MM.1S (cell line): Measurements from ENCODE around the gene OR5B3.

ENCODE experiments used
- DNase-seq: peaks from one replicate; pipeline ENCODE4 v3.0.0-alpha.2; 2015
- H2AFZ ChIP-seq: fragments of 300-600 bp; sonication (generic); 2 replicates; pipeline ENCODE4 v1.6.0; 2016; ENCODE audit warnings: antibody characterized with exemption, low read length
- H3F3A ChIP-seq: fragments of 300-600 bp; sonication (generic); 2 replicates; pipeline ENCODE4 v1.6.1; 2016; ENCODE audit warnings: mild to moderate bottlenecking, antibody characterized with exemption, low read length, moderate library complexity, mixed read lengths; ENCODE audit not compliant: insufficient read depth
- H3K27ac ChIP-seq: fragments of 300-600 bp; sonication (generic); 2 replicates; pipeline ENCODE4 v1.5.1; 2016; ENCODE audit warnings: mild to moderate bottlenecking, low read length
- H3K27me3 ChIP-seq: fragments of 300-600 bp; sonication (generic); replicated peaks from 2 replicates; pipeline ENCODE4 v1.6.0; 2016; ENCODE audit warnings: low read length; ENCODE audit not compliant: insufficient read depth
- H3K36me3 ChIP-seq: fragments of 300-600 bp; sonication (generic); replicated peaks from 2 replicates; pipeline ENCODE4 v1.6.1; 2016; ENCODE audit warnings: mild to moderate bottlenecking, low read length, mixed read lengths; ENCODE audit not compliant: insufficient read depth
- H3K4me1 ChIP-seq: fragments of 300-600 bp; sonication (generic); 2 replicates; pipeline ENCODE4 v1.6.1; 2016; ENCODE audit warnings: low read length, mixed read lengths
- H3K4me2 ChIP-seq: fragments of 300-600 bp; sonication (generic); 2 replicates; pipeline ENCODE4 v1.6.0; 2016; ENCODE audit warnings: low read depth, low read length
- H3K4me3 ChIP-seq: fragments of 300-600 bp; sonication (generic); 2 replicates; pipeline ENCODE4 v1.5.1; 2016; ENCODE audit warnings: low read length, mixed read lengths
- H3K79me2 ChIP-seq: fragments of 300-600 bp; sonication (generic); 2 replicates; pipeline ENCODE4 v1.6.1; 2016; ENCODE audit warnings: mixed run types, low read length, mixed read lengths
- H3K9ac ChIP-seq: fragments of 300-600 bp; sonication (generic); 2 replicates; pipeline ENCODE4 v1.6.1; 2016; ENCODE audit warnings: low read length, mixed read lengths
- H3K9me2 ChIP-seq: fragments of 300-600 bp; sonication (generic); replicated peaks from 2 replicates; pipeline ENCODE4 v1.6.1; 2016; ENCODE audit warnings: mild to moderate bottlenecking, low read length, mixed read lengths; ENCODE audit not compliant: insufficient read depth
- H3K9me3 ChIP-seq: fragments of 300-600 bp; sonication (generic); replicated peaks from 2 replicates; pipeline ENCODE4 v1.6.1; 2016; ENCODE audit warnings: mild to moderate bottlenecking, low read length, mixed read lengths; ENCODE audit not compliant: insufficient read depth
- H4K20me1 ChIP-seq: fragments of 300-600 bp; sonication (generic); 2 replicates; pipeline ENCODE4 v1.6.1; 2016; ENCODE audit warnings: mild to moderate bottlenecking, low read length, moderate library complexity, mixed read lengths; ENCODE audit not compliant: insufficient read depth
- EZH2 ChIP-seq: fragments of 300-600 bp; sonication (generic); optimal IDR thresholded peaks from 2 replicates; pipeline ENCODE3; 2017; ENCODE audit warnings: low read depth, mild to moderate bottlenecking, antibody characterized with exemption, low read length, mixed read lengths
- EZH2phosphoT487 ChIP-seq: fragments of 300-600 bp; sonication (generic); IDR thresholded peaks from 2 replicates; pipeline ENCODE4 v1.6.1; 2018; ENCODE audit warnings: antibody characterized with exemption, low read length
- TF ChIP-seq, protein P1 (sequence below): fragments of 300-600 bp; sonication (generic); IDR thresholded peaks from 2 replicates; pipeline ENCODE4 v1.5.1; 2016; ENCODE audit warnings: antibody characterized with exemption, low read length, mixed read lengths

The OR5B3 gene

DNA sequence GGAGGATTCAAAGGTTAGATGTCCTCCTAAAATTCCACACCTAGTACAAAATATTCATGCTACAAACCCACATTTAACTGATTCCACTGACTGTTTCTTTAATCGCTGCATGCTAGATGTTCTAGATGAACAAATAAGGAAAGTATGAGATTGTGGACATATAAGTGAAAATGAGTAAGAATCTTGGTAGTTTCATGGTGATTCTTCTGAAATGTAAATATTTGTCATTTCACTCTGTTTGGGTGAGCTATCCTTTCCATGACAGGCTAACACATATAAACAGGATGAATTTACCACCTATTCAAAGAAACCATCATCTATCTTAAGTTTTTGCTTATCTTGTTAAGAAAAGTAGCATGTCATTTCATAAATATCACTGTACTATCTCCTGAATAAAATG, 14.8 kb downstream of the OR5B3 start:
- Histone ChIP-seq H3K4me3 (no peak overlapping the region), H3K4me1 (no peaks in the 10 kb centered on the region), H3K27me3 (no peaks in the 10 kb centered on the region), H2AFZ (no peak overlapping the region), H3F3A (no peaks in the 10 kb centered on the region), H3K36me3 (no peaks in the 10 kb centered on the region), H3K9me3 (no peaks in the 10 kb centered on the region), H3K27ac (no peak overlapping the region), H3K4me2 (no peak overlapping the region), H3K9ac (no peak overlapping the region), H4K20me1 (no peaks in the 10 kb centered on the region), H3K9me2 (no peaks in the 10 kb centered on the region), H3K79me2 (no peaks in the 10 kb centered on the region)
- DNase-seq, result no peak
- TF ChIP-seq EZH2 (no peak), EZH2phosphoT487 (no peak)
- TF ChIP-seq, protein P1, sequence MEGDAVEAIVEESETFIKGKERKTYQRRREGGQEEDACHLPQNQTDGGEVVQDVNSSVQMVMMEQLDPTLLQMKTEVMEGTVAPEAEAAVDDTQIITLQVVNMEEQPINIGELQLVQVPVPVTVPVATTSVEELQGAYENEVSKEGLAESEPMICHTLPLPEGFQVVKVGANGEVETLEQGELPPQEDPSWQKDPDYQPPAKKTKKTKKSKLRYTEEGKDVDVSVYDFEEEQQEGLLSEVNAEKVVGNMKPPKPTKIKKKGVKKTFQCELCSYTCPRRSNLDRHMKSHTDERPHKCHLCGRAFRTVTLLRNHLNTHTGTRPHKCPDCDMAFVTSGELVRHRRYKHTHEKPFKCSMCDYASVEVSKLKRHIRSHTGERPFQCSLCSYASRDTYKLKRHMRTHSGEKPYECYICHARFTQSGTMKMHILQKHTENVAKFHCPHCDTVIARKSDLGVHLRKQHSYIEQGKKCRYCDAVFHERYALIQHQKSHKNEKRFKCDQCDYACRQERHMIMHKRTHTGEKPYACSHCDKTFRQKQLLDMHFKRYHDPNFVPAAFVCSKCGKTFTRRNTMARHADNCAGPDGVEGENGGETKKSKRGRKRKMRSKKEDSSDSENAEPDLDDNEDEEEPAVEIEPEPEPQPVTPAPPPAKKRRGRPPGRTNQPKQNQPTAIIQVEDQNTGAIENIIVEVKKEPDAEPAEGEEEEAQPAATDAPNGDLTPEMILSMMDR, result no peak

DNA sequence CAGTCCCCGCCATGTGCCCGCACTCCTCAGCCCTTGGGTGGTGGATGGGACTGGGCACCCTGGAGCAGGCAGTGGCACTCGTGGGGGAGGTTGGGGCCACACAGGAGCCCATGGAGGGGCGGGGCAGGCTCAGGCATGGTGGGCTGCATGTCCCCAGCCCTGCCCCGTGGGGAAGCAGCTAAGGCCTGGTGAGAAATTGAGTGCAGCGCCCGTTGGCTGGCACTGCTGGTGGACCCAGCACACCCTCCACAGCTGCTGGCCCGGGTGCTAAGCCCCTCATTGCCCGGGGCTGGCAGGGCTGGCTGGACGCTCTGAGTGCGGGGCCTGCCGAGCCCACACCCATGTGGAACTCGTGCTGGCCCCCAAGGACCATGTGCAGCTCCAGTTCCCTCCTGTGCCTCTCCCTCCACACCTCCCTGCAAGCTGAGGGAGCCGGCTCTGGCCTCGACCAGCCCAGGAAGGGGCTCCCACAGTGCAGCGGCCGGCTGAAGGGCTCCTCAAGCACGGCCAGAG, 16.1 kb downstream of the OR5B3 start:
- no peaks in the 10 kb centered on the region for H3K4me1 ChIP-seq
- DNase-seq, result no peak
- H3K9ac ChIP-seq, result no peak overlapping the region
- H3K79me2 ChIP-seq, result no peaks in the 10 kb centered on the region
- no peak overlapping the region for H3K27ac ChIP-seq
- H3K9me2 ChIP-seq, result no peaks in the 10 kb centered on the region
- H3K4me2 ChIP-seq, result no peak overlapping the region
- H2AFZ ChIP-seq, result no peak overlapping the region
- TF ChIP-seq EZH2, result no peak
- TF ChIP-seq, protein P1, result no peak
- TF ChIP-seq EZH2phosphoT487, result no peak
- H3F3A ChIP-seq, result no peaks in the 10 kb centered on the region
- no peaks in the 10 kb centered on the region for H4K20me1 ChIP-seq
- no peaks in the 10 kb centered on the region for H3K27me3 ChIP-seq
- no peaks in the 10 kb centered on the region for H3K9me3 ChIP-seq
- no peak overlapping the region for H3K4me3 ChIP-seq
- H3K36me3 ChIP-seq, result no peaks in the 10 kb centered on the region

DNA sequence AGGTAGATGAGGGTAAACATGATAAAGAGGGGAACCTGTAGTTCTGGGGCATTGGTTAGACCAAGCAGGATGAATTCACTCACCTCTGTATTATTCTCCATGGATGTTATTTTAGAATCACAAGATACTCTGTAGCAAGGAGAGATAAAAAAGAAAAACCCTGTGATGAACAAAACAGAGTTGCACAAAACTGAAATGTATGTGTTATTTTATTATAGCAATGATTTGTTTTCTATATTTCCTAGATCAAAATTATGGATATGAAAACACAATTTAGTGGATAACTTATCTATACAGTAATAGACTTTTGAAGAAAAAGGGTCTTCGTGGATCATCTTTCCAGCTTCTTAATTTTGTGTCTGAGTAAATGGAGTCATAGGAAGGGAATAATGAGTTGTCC, 47.7 kb downstream of the OR5B3 start, which contains the start of gene OR5B17:
OR5B17 (minus strand) TSS at position 101 of the 400 bp plus-strand sequence; CDS start at position 101, 0 bp downstream.
- Histone ChIP-seq H3K79me2 (no peaks in the 10 kb centered on the region), H3K9me2 (no peaks in the 10 kb centered on the region), H3K36me3 (no peaks in the 10 kb centered on the region), H3K27ac (no peak within 1 kb of the TSS), H3K27me3 (no peaks in the 10 kb centered on the region), H4K20me1 (no peaks in the 10 kb centered on the region), H3F3A (no peaks in the 10 kb centered on the region), H3K9me3 (no peaks in the 10 kb centered on the region), H3K4me3 (no peak within 1 kb of the TSS), H3K9ac (no peak within 1 kb of the TSS), H2AFZ (no peak within 1 kb of the TSS), H3K4me1 (no peaks in the 10 kb centered on the region), H3K4me2 (no peak within 1 kb of the TSS)
- TF ChIP-seq, protein P1, result no peak
- TF ChIP-seq EZH2 (no peak), EZH2phosphoT487 (no peak)
- no peak for DNase-seq
